HL-60 (cell line): ENCODE measurements around the gene IARS1.

Source experiments
- DNase-seq, 2 experiments: peaks; one replicate each; pipeline ENCODE4 v3.0.0-alpha.2; 2010 to 2020; ENCODE audit warnings: low read depth in 1 of 2, low spot score in 1 of 2
- H3K27ac ChIP-seq: fragments of 250-450 bp; sonication (Bioruptor Pico); replicated peaks from 2 replicates; pipeline ENCODE4 v1.5.1; 2020; ENCODE audit warnings: mild to moderate bottlenecking, moderate library complexity
- H3K27me3 ChIP-seq: fragments of 250-450 bp; sonication (Bioruptor Pico); 2 replicates; pipeline ENCODE4 v1.5.1; 2021; ENCODE audit warnings: mild to moderate bottlenecking, moderate library complexity; ENCODE audit not compliant: insufficient read depth, poor library complexity, severe bottlenecking
- H3K4me3 ChIP-seq: replicated peaks from 2 replicates; pipeline ENCODE4 v1.5.1; 2011; ENCODE audit warnings: mild to moderate bottlenecking, control low read depth, low read length; ENCODE audit not compliant: insufficient read depth
- CTCF ChIP-seq: IDR thresholded peaks from one replicate; pipeline ENCODE4 v1.5.1; 2011; ENCODE audit warnings: low read length, control low read depth, inconsistent platforms; ENCODE audit not compliant: insufficient read depth
- GABPA ChIP-seq: IDR thresholded peaks from 2 replicates; pipeline ENCODE4 v1.6.1; 2012; ENCODE audit warnings: low read depth
- POLR2AphosphoS5 ChIP-seq: IDR thresholded peaks from 2 replicates; pipeline ENCODE4 v1.6.1; 2012; ENCODE audit warnings: low read depth
- SPI1 ChIP-seq: IDR thresholded peaks from 2 replicates; pipeline ENCODE4 v1.6.1; 2012; ENCODE audit warnings: low read depth, mild to moderate bottlenecking, borderline replicate concordance
- TF ChIP-seq, protein P1 (sequence below): IDR thresholded peaks from 2 replicates; pipeline ENCODE4 v1.6.1; 2012; ENCODE audit warnings: low read depth; ENCODE audit not compliant: insufficient replicate concordance

The IARS1 gene

GRCh38 chr9:92313624-92314012, 20.1 kb upstream of the IARS1 start:
- Histone ChIP-seq H3K4me3 (no peak overlapping the region), H3K27ac (no peak overlapping the region), H3K27me3 (no peaks in the 10 kb centered on the region)
- no peak for DNase-seq
- TF ChIP-seq SPI1 = no peak
- TF ChIP-seq GABPA = no peak
- no peak for TF ChIP-seq POLR2AphosphoS5
- TF ChIP-seq, protein P1, sequence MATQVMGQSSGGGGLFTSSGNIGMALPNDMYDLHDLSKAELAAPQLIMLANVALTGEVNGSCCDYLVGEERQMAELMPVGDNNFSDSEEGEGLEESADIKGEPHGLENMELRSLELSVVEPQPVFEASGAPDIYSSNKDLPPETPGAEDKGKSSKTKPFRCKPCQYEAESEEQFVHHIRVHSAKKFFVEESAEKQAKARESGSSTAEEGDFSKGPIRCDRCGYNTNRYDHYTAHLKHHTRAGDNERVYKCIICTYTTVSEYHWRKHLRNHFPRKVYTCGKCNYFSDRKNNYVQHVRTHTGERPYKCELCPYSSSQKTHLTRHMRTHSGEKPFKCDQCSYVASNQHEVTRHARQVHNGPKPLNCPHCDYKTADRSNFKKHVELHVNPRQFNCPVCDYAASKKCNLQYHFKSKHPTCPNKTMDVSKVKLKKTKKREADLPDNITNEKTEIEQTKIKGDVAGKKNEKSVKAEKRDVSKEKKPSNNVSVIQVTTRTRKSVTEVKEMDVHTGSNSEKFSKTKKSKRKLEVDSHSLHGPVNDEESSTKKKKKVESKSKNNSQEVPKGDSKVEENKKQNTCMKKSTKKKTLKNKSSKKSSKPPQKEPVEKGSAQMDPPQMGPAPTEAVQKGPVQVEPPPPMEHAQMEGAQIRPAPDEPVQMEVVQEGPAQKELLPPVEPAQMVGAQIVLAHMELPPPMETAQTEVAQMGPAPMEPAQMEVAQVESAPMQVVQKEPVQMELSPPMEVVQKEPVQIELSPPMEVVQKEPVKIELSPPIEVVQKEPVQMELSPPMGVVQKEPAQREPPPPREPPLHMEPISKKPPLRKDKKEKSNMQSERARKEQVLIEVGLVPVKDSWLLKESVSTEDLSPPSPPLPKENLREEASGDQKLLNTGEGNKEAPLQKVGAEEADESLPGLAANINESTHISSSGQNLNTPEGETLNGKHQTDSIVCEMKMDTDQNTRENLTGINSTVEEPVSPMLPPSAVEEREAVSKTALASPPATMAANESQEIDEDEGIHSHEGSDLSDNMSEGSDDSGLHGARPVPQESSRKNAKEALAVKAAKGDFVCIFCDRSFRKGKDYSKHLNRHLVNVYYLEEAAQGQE = no peak
- no peak for TF ChIP-seq CTCF

- Histone ChIP-seq H3K27ac (no peak overlapping the region), H3K4me3 (no peak overlapping the region), H3K27me3 (no peaks in the 10 kb centered on the region)
- TF ChIP-seq SPI1 = no peak
- no peak for TF ChIP-seq POLR2AphosphoS5
- TF ChIP-seq GABPA = no peak
- TF ChIP-seq, protein P1 = no peak
- no peak for TF ChIP-seq CTCF
- no peak for DNase-seq
These were observed 19.6 kb upstream of the IARS1 start for GRCh38 chr9:92312887-92313623.

DNA sequence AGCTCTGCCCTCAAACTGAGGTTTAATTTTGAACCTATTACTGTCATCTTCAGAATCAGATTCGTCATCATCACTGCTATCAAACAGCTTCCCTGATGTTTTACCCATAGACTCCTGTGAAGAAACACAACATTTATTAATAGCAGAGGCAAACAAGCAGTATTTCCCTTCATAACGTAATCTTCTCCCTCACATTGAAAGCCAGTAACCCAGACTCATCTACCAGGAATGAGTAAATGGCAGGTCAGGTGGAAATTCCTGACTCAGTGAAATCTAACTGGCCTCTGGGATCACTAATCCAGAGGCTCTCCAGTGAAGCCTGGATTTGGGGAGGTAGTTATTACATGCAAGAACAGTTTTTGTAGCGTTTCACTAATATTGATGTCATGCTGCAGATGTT, 17.1 kb upstream of the IARS1 start:
- Histone ChIP-seq H3K27ac (no peak overlapping the region), H3K4me3 (no peak overlapping the region), H3K27me3 (no peaks in the 10 kb centered on the region)
- TF ChIP-seq CTCF (no peak), SPI1 (no peak), POLR2AphosphoS5 (no peak), GABPA (no peak)
- TF ChIP-seq, protein P1 = no peak
- no peak for DNase-seq
